NCI-H526 (cell line): Measurements from ENCODE around the gene ACSL6.

Experiments
- DNase-seq, 2 experiments: peaks; one replicate each; lab custom pipeline; 2025; lab: John Stamatoyannopoulos, UW

ACSL6 gene

GRCh38 chr5:132016721-132017250, 5.3 kb upstream of the ACSL6 start:
- no peak for DNase-seq

DNA sequence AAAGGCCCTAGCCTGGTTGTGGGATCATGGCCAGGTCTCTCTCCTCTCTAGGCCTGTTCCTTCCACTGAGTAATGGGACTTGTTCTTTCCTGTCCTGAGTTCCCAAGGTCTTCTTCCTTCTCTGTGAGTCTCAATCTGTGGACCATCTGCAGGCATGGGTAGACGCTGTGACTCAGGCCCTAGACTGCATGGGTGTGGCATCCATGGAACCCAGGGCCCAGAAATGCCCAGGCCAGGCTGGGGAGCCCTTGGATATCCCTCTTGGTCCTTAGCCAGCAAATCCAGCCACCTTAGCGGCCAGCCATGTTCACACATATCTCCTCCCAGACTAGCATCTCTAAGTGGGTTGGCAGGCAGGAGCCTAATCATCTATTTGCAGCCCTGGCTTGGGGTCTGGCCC, 2.3 kb upstream of the ACSL6 start:
- no peak for DNase-seq

DNA sequence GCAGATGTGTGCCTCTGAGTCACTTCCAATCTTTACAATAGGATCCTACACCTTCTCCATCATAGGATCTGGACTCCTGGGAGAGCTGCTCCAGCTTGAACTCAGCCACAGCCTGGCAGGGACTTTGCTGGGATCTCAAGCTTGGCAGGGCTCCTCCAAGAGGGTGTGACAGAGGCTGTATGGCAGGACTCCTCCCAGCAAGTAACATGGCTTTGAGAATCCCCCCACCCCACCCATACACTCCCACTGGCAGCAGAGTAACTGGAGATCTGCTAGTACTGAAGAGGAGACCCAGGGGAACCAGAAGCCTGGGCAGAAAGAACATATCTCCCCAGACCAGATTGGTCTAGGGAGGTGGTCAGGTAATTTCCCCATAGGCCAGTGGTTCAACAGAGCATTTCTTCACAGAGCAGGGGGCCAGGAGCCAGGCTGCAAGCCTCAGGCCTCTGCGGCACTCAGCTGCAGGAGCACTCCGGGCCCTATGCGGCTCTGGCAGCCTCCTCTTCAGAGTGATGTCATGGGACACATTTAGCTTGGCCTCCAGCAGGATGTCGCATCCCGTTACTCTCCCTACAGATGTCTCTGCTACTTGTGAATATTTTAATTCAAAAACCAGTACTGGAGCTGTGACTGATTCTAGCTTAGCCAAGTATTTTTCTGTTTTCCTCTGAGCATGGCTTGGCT, 1.7 kb upstream of the ACSL6 start:
- DNase-seq = no peak

DNA sequence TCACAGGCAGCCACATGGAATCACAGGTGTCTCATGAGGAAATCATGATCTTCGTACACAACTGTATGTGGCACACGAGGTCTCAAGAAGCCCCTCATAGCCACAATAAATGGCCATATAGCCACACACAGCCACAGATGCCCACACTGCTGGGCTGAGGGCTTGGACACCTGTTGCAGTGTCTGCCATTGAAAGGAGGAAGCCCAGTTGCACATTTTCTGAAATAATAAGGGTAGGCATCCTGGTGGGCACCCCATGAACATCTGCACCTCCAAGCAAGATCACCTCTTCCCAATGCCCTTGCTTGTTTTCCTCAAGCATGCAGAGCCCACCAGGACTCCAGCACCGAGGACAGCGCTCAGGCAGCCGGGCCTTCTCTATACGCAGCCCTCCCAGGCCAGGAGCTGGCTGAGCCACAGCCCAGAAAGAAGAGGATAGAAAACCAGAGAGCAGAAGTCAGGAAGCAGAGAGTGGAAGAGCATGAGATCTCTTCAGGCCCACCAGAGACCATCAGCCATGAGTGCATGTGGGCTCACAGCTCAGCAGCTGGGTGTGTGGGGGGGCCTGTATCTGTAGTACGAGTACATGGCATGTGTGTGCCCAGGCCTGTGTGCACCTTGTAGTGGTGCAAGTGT, 1.0 kb upstream of the ACSL6 start:
- DNase-seq = no peak

DNA sequence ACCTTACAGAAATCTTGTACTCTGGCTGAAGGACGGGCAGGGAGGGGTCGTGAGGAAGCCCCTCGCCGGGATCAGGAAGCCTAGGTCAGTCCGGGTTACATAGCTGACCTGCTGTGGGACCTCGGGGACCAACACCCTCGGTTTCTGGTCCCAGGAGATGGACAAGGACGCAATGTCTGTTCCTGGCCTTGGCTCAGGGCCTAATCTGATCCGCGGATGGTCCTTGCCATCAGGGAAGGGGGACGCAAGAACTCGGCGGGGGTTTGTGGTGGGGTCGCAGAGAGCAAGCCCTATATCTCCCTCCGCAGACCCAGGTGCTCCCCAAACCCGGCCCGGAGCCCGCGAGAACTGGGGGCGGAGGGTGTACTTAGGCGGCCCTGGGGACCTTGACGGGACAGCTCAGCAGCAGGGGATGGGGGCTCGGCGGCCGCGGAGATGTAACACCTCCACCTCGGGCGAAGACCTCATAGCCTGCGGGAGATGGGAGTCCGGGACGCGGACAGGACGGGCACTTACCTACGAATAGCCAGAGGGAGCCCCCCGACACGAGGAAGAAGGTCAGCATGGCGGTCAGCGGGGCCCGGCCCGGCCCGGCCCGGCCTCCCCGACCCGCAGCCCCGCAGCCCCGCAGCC, 353 bp downstream of the ACSL6 start:
- no peak for DNase-seq

DNA sequence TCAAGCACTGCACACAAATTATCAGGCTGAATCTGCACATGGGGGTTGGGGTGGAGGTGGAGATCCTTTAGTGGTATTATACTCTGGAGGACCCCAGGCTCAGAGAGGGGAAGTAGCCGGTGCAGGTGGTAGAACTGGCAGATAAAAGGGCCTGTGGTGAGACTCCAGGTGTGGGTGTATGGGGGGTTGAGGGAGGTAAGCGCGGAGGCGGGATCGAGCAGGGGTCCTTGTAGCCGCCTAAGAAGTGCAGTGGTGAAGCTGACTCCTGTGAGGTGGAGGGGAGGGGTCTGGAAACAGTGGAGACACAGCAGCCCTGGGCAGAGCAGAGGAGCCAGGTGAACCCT, 841 bp downstream of the ACSL6 start:
- DNase-seq = peak in 1 of 2 experiments; percentile 4

GRCh38 chr5:132009706-132010405, 1.6 kb downstream of the ACSL6 start:
- no peak for DNase-seq

DNA sequence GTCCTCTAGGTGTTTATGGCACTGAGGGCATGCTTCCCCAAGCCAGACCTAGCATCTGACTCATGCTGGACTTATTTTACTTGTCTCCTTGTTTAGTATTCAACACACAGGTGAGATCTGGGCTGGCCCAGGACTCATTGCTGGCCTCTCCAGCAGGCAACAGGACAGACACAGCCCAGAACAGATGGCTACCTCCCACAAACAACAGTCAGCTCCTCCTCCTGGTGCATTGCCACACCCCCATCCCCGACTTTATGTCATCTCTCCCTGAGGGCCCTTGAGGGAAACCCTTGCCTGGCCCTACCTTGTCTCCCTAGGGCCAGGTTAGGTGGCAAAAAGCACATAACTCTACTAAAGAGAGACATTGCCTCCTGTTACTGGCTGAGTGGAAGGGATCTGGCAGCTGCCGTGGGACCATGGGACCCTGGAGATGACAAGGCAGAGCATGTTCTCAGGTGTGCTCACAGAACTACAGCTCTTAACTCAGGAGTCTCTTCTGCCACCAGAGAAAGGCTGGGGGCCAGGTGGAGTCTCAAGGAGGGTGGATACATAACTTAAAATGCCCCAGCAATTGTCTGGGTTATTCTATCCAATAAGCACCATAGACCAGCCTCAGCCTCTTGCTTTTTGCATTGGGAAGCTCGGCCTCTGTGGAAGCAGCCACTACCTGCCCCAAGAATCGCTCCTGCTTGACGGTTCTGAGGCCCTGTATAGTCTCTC, 2.3 kb downstream of the ACSL6 start:
- no peak for DNase-seq

GRCh38 chr5:132008163-132008473, 3.3 kb downstream of the ACSL6 start:
- DNase-seq = no peak

DNA sequence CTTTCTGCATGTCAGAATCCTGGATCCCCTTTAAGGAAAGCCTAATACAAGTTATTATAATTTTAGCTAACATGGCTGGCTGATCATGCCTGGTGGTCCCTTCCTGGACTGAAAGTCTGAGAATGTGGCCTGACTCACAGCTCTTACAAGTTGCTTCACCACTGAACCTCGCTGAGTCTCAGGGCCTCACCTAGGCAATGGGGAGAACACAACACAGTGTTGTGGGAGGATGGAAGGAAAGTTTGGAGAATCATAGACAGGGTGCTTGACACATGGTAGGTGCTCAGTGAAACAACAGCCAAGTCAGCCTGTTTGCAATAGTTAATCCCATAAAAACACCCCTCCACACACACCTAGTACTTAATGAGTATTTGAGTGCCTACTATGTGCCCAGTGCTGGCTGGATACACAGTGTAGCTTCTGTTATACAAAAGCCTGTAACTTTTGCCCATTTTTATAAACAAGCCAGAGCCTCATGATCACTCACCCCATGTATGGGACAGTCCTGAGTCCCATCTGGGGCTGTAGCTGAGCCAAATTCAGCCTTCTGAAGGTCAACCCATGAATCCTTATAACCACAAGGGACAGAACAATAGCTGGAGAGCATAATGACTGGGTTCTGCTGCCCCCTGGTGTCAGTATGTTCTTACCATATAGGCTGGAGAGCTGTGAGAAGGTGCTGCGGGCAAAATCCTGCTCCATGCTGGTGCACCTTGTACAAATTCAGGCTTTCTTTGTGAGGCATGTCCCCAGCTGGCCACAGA, 3.9 kb downstream of the ACSL6 start:
- DNase-seq = peak; percentile 57 to 80

GRCh38 chr5:132006331-132007120, 4.9 kb downstream of the ACSL6 start:
- no peak for DNase-seq

- no peak for DNase-seq
These were observed 5.9 kb downstream of the ACSL6 start for GRCh38 chr5:132005591-132005990.

- no peak for DNase-seq
These were observed 7.5 kb downstream of the ACSL6 start for GRCh38 chr5:132003982-132004381.

GRCh38 chr5:132003170-132003744, 8.2 kb downstream of the ACSL6 start:
- peak in 1 of 2 experiments; percentile 40 for DNase-seq

DNA sequence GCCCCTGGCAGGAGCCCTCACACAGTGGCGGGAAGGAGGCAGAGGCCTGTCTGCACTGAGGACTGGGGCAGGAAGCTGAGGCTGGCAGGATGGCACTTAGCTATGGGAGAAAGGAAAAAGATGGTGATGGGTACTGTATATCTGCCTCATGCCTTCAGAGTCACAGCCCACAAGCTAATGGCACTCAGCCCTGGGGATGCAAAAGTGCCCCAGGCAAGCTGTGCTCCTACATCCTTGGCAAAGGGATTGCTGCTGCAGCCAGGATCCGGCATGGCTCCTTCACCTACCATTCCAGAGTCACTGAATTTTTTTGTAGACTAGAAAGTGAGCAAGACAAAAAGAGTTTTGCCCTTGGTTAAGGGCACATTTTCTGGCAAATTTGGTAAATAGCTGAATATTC, 8.7 kb downstream of the ACSL6 start:
- no peak for DNase-seq

- no peak for DNase-seq
These were observed 9.6 kb downstream of the ACSL6 start for GRCh38 chr5:132001647-132002561.

GRCh38 chr5:132000677-132001453, 10.6 kb downstream of the ACSL6 start:
- DNase-seq = no peak

GRCh38 chr5:132000241-132000490, 11.3 kb downstream of the ACSL6 start:
- DNase-seq = no peak
